GM21717 (cell line): ENCODE measurements around the gene FAM117A.
"Not testable (repeated sequence)": the region's sequence is repeated elsewhere in the genome, so short reads cannot be mapped to it uniquely, and the experiment has no call there.

Experiments used
- ATAC-seq: cut with Tn5 transposase; IDR thresholded peaks from one replicate; pipeline ENCODE4 v1.9.1; 2021; ENCODE audit warnings: mild to moderate bottlenecking, moderate library complexity; ENCODE audit not compliant: unreplicated experiment

FAM117A gene

GRCh38 chr17:49681106-49681979 is 82.6 kb downstream of the FAM117A start:
- ATAC-seq: no peak

GRCh38 chr17:49680314-49680713 is 83.6 kb downstream of the FAM117A start:
- ATAC-seq: no peak

- peak; percentile 53 for ATAC-seq
Observed at GRCh38 chr17:49677933-49678847, 85.7 kb downstream of the FAM117A start, which contains the start of gene SPOP. SPOP (minus strand) TSS chr17:49678097; CDS start chr17:49622810, 55,287 bp downstream.

GRCh38 chr17:49677134-49677932 is 86.6 kb downstream of the FAM117A start:
- ATAC-seq: peak; percentile 42

GRCh38 chr17:49676276-49676868 is 87.6 kb downstream of the FAM117A start:
- peak; percentile 52 for ATAC-seq

- ATAC-seq: no peak
Observed at GRCh38 chr17:49674507-49674906, 89.4 kb downstream of the FAM117A start.

GRCh38 chr17:49673679-49674078 is 90.3 kb downstream of the FAM117A start:
- ATAC-seq: not testable (repeated sequence)

- ATAC-seq: no peak
Observed at GRCh38 chr17:49670641-49671040, 93.3 kb downstream of the FAM117A start.

- ATAC-seq: no peak
Observed at GRCh38 chr17:49670002-49670401, 93.9 kb downstream of the FAM117A start.

GRCh38 chr17:49667854-49668253 is 96.1 kb downstream of the FAM117A start:
- ATAC-seq: no peak

- ATAC-seq: no peak
Observed at GRCh38 chr17:49664706-49665211, 99.2 kb downstream of the FAM117A start.
